ENCODE results near the gene TMEM169.
"Not testable (repeated sequence)": the region's sequence is repeated elsewhere in the genome, so short reads cannot be mapped to it uniquely, and the experiment has no call there.

TMEM169 gene

GRCh38 chr2:216134958-216135541 is 53.3 kb downstream of the TMEM169 start:
- DNase-seq = no peak

GRCh38 chr2:216139884-216140283 is 58.2 kb downstream of the TMEM169 start:
- DNase-seq = no peak

GRCh38 chr2:216141516-216141915 is 59.8 kb downstream of the TMEM169 start:
- DNase-seq = not testable (repeated sequence)

GRCh38 chr2:216142540-216142939 is 60.8 kb downstream of the TMEM169 start:
- DNase-seq = no peak

GRCh38 chr2:216144372-216144771 is 62.7 kb downstream of the TMEM169 start:
- DNase-seq = no peak

GRCh38 chr2:216144857-216145256 is 63.1 kb downstream of the TMEM169 start:
- DNase-seq = no peak

- no peak for DNase-seq
Measured at GRCh38 chr2:216146573-216146972, 64.9 kb downstream of the TMEM169 start.

GRCh38 chr2:216147172-216148131 is 65.7 kb downstream of the TMEM169 start:
- DNase-seq = no peak

GRCh38 chr2:216148983-216149382 is 67.3 kb downstream of the TMEM169 start:
- DNase-seq = no peak

GRCh38 chr2:216149741-216150140 is 68.0 kb downstream of the TMEM169 start:
- DNase-seq = no peak

- DNase-seq = no peak
Measured at GRCh38 chr2:216151313-216152025, 69.8 kb downstream of the TMEM169 start.
